GM23338 (cell line): ENCODE data around the gene EHBP1L1. TPM values are rescaled to one million over a fixed set of nuclear protein-coding genes. Genes with fewer than 3 reads are reported as not detected.

Source experiments
- ATAC-seq: fragments of 200-7000 bp; cut with Tn5 transposase; 3 replicates; pipeline ENCODE4 v1.9.1; 2020
- DNase-seq: peaks from one replicate; pipeline ENCODE4 v3.0.0-alpha.2; 2015; ENCODE audit warnings: low spot score
- H2AFZ ChIP-seq: fragments of 200-600 bp; sonication (generic); 2 replicates; pipeline ENCODE4 v1.8.0; 2016; ENCODE audit warnings: antibody characterized with exemption, mild to moderate bottlenecking, moderate library complexity
- H3F3A ChIP-seq: fragments of 200-600 bp; sonication (generic); replicated peaks from 2 replicates; pipeline ENCODE4 v1.8.0; 2017; ENCODE audit warnings: antibody characterized with exemption, mixed run types, low read depth
- H3K27ac ChIP-seq: fragments of 200-600 bp; sonication (generic); 2 replicates; pipeline ENCODE4 v1.6.1; 2016; ENCODE audit warnings: low read depth
- H3K27me3 ChIP-seq: fragments of 200-600 bp; sonication (generic); 2 replicates; pipeline ENCODE4 v1.8.0; 2016; ENCODE audit warnings: mild to moderate bottlenecking, mixed run types, moderate library complexity; ENCODE audit not compliant: insufficient read depth
- H3K36me3 ChIP-seq: fragments of 200-600 bp; sonication (generic); 2 replicates; pipeline ENCODE4 v1.8.0; 2016; ENCODE audit warnings: mild to moderate bottlenecking; ENCODE audit not compliant: insufficient read depth
- H3K4me1 ChIP-seq: fragments of 200-600 bp; sonication (generic); 2 replicates; pipeline ENCODE4 v1.8.0; 2016; ENCODE audit warnings: mild to moderate bottlenecking, moderate library complexity; ENCODE audit not compliant: insufficient read depth
- H3K4me2 ChIP-seq: fragments of 200-600 bp; sonication (generic); 2 replicates; pipeline ENCODE4 v1.7.1; 2017; ENCODE audit warnings: mixed run types
- H3K4me3 ChIP-seq: fragments of 200-600 bp; sonication (generic); 2 replicates; pipeline ENCODE4 v1.6.1; 2016; ENCODE audit warnings: mixed run types
- H3K79me2 ChIP-seq: fragments of 200-600 bp; sonication (generic); replicated peaks from 2 replicates; pipeline ENCODE4 v1.8.0; 2017; ENCODE audit warnings: mild to moderate bottlenecking; ENCODE audit not compliant: insufficient read depth
- H3K9me2 ChIP-seq: fragments of 200-600 bp; sonication (generic); 2 replicates; pipeline ENCODE4 v1.8.0; 2017; ENCODE audit not compliant: insufficient read depth
- H4K20me1 ChIP-seq: fragments of 200-600 bp; sonication (generic); replicated peaks from 2 replicates; pipeline ENCODE4 v1.8.0; 2017; ENCODE audit warnings: mild to moderate bottlenecking; ENCODE audit not compliant: insufficient read depth
- H3K27ac Mint-ChIP-seq: 2 replicates; pipeline ENCODE4 v1.8.0; 2020; ENCODE audit warnings: inconsistent platforms, mild to moderate bottlenecking, moderate library complexity, mixed read lengths
- H3K27me3 Mint-ChIP-seq: 3 replicates; pipeline ENCODE4 v1.8.0; 2022; ENCODE audit warnings: low read depth, mild to moderate bottlenecking, moderate library complexity, mixed read lengths, inconsistent platforms; ENCODE audit not compliant: insufficient read depth, poor library complexity
- H3K36me3 Mint-ChIP-seq: 3 replicates; pipeline ENCODE4 v1.8.0; 2021; ENCODE audit warnings: low read depth, mild to moderate bottlenecking, inconsistent platforms, moderate library complexity, mixed read lengths
- H3K4me1 Mint-ChIP-seq: 3 replicates; pipeline ENCODE4 v1.8.0; 2020; ENCODE audit warnings: mild to moderate bottlenecking, inconsistent platforms, mixed read lengths
- H3K4me3 Mint-ChIP-seq: 3 replicates; pipeline ENCODE4 v1.8.0; 2021; ENCODE audit warnings: moderate library complexity, mild to moderate bottlenecking, inconsistent platforms, mixed read lengths
- H3K9me3 Mint-ChIP-seq: 3 replicates; pipeline ENCODE4 v1.8.0; 2020; ENCODE audit warnings: moderate library complexity, mild to moderate bottlenecking, inconsistent platforms, mixed read lengths
- CREB1 ChIP-seq: fragments of 250-450 bp; sonication (Bioruptor Pico); IDR thresholded peaks from 2 replicates; pipeline ENCODE4 v1.5.0; 2020; ENCODE audit warnings: low read depth, mild to moderate bottlenecking, moderate library complexity
- EZH2 ChIP-seq: fragments of 200-600 bp; sonication (generic); IDR thresholded peaks from one replicate; pipeline ENCODE4 v1.8.0; 2017; ENCODE audit warnings: antibody characterized with exemption, mild to moderate bottlenecking, low read depth; ENCODE audit not compliant: unreplicated experiment
- EZH2phosphoT487 ChIP-seq: fragments of 200-600 bp; sonication (generic); IDR thresholded peaks from one replicate; pipeline ENCODE4 v1.8.1; 2018; ENCODE audit warnings: antibody characterized with exemption; ENCODE audit not compliant: unreplicated experiment
- JUNB ChIP-seq: IDR thresholded peaks from one replicate; pipeline ENCODE4 v1.6.1; 2016; ENCODE audit warnings: antibody characterized with exemption; ENCODE audit not compliant: unreplicated experiment
- NANOG ChIP-seq: IDR thresholded peaks from 2 replicates; pipeline ENCODE4 v1.6.1; 2016; ENCODE audit warnings: antibody characterized with exemption, borderline replicate concordance
- POLR2AphosphoS5 ChIP-seq: IDR thresholded peaks from 2 replicates; pipeline ENCODE4 v1.6.1; 2016; ENCODE audit warnings: antibody characterized with exemption, low read depth
- REST ChIP-seq: IDR thresholded peaks from one replicate; pipeline ENCODE4 v1.6.1; 2018; ENCODE audit warnings: antibody characterized with exemption; ENCODE audit not compliant: unreplicated experiment
- STAT1 ChIP-seq: IDR thresholded peaks from one replicate; pipeline ENCODE4 v1.6.1; 2016; ENCODE audit warnings: antibody characterized with exemption; ENCODE audit not compliant: unreplicated experiment
- ZNF114 ChIP-seq: fragments of 250-450 bp; sonication (Bioruptor Pico); IDR thresholded peaks from 2 replicates; pipeline ENCODE4 v1.5.0; 2020; ENCODE audit warnings: mild to moderate bottlenecking, moderate library complexity
- ZNF331 ChIP-seq: fragments of 250-450 bp; sonication (Bioruptor Pico); IDR thresholded peaks from 2 replicates; pipeline ENCODE4 v1.5.0; 2020; ENCODE audit warnings: low read depth, mild to moderate bottlenecking, moderate library complexity
- ZNF462 ChIP-seq: fragments of 250-450 bp; sonication (Bioruptor Pico); IDR thresholded peaks from 2 replicates; pipeline ENCODE4 v1.5.0; 2020; ENCODE audit warnings: mild to moderate bottlenecking, moderate library complexity
- polyA plus RNA-seq: library from polyadenylated mRNA; unstranded; fragments of >200 nt; fragmentation: Nextera tagmentation; extraction: Ambion mirVana; gene quantifications from 2 replicates; pipeline ENCODE4 v1.2.1, GENCODE V29; 2016
- total RNA-seq: library from RNA; depleted of rRNA; stranded (reverse); fragments of >200 nt; shearing (Covaris generic); gene quantifications from 2 replicates; pipeline ENCODE4 v1.2.3, GENCODE V29; 2014
- TF ChIP-seq, protein P1 (sequence below): IDR thresholded peaks from 2 replicates; pipeline ENCODE4 v1.6.1; 2016; ENCODE audit warnings: antibody characterized with exemption

EHBP1L1 gene
- total and polyA plus RNA-seq, 2 experiments from 2014 or later: 2.9 to 10.9 TPM

- TF ChIP-seq ZNF114 (CRISPR knock-in tag): no peak
Observed at GRCh38 chr11:65541093-65541982, 34.5 kb upstream of the EHBP1L1 start (continued).

- Histone ChIP-seq H3K27ac (no peak overlapping the region), H3K4me3 (no peak overlapping the region), H4K20me1 (0 out of 2 replicates have a peak, but pooled peaks cover 3% of the 10 kb centered on the region), H3F3A (peaks cover 29% of the 10 kb centered on the region), H3K4me1 (peaks cover 13% of the 10 kb centered on the region), H3K9me2 (no peaks in the 10 kb centered on the region), H3K27me3 (peaks cover 65% of the 10 kb centered on the region), H3K79me2 (no peaks in the 10 kb centered on the region), H3K36me3 (no peaks in the 10 kb centered on the region), H2AFZ (no peak overlapping the region), H3K4me2 (no peak overlapping the region)
- H3K27me3 Mint-ChIP-seq: peaks cover 48% of the 10 kb centered on the region
- H3K9me3 Mint-ChIP-seq: no peaks in the 10 kb centered on the region; the same call in 2 of the 3 replicates
- peaks cover 11% of the 10 kb centered on the region for H3K4me1 Mint-ChIP-seq
- no peak overlapping the region; the same call in 2 of the 3 replicates for H3K4me3 Mint-ChIP-seq
- DNase-seq (no peak), ATAC-seq (no peak)
- no peak overlapping the region for H3K27ac Mint-ChIP-seq
- H3K36me3 Mint-ChIP-seq: no peaks in the 10 kb centered on the region; the same call in 2 of the 3 replicates
- TF ChIP-seq STAT1 (no peak), NANOG (no peak), ZNF331 (CRISPR knock-in tag) (no peak), EZH2phosphoT487 (no peak), POLR2AphosphoS5 (no peak), EZH2 (no peak), ZNF462 (CRISPR knock-in tag) (no peak), JUNB (no peak), REST (no peak), CREB1 (CRISPR knock-in tag) (no peak)
- TF ChIP-seq, protein P1, sequence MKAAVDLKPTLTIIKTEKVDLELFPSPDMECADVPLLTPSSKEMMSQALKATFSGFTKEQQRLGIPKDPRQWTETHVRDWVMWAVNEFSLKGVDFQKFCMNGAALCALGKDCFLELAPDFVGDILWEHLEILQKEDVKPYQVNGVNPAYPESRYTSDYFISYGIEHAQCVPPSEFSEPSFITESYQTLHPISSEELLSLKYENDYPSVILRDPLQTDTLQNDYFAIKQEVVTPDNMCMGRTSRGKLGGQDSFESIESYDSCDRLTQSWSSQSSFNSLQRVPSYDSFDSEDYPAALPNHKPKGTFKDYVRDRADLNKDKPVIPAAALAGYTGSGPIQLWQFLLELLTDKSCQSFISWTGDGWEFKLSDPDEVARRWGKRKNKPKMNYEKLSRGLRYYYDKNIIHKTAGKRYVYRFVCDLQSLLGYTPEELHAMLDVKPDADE: no peak
Observed at GRCh38 chr11:65542738-65543390, 33.0 kb upstream of the EHBP1L1 start.
